Measurements from ENCODE around the gene ST3GAL3. TPM values are rescaled to one million over a fixed set of nuclear protein-coding genes. Genes with fewer than 3 reads are reported as not detected.

The ST3GAL3 gene
- total RNA-seq, 1 experiment from 2014 or later, result 8.3 TPM

DNA sequence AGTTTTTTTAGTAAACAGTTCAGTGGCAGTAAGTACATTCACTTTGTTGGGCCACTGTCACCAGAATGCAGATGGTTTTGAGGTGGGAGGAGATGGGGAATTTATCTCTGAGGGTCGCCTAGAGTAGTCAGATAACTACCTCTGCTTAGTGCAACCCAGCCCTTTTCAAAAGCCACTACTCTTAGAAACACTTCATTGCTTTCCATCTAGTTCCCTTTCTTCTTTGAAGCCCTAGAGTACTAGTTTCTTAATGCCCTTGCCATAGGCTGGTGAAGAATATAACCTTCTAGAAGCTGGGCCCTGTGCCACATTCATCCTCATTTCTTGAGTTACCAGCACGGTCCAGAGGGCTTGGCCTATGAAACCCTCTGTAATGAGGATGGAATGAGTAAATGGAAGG, 28.4 kb upstream of the ST3GAL3 start:
- no peak overlapping the region for H2BK5ac ChIP-seq (ENCODE audit: insufficient read length, low read length)
- no peak overlapping the region for H3T11ph ChIP-seq (ENCODE audit: low read length)
- H3K4ac ChIP-seq (ENCODE audit: low read depth, low read length), result no peak overlapping the region
- no peak overlapping the region for H2BK120ac ChIP-seq (ENCODE audit: low read depth, low read length, poor library complexity, severe bottlenecking)
- H3K23ac ChIP-seq (ENCODE audit: insufficient read length, low read depth, low read length), result no peak overlapping the region
- H3K9me3 Mint-ChIP-seq, result no peaks in the 10 kb centered on the region
- no peak overlapping the region for H2BK20ac ChIP-seq (ENCODE audit: low read depth, low read length, poor library complexity, severe bottlenecking)
- no peaks in the 10 kb centered on the region for H3K27me3 ChIP-seq (ENCODE audit: insufficient read depth, low read length)
- H4K8ac ChIP-seq (replicated peaks; ENCODE audit: insufficient read length, low read depth, low read length), result no peak overlapping the region
- H3K27ac Mint-ChIP-seq, result 0 out of 7 replicates have a peak overlapping the region, but pooled peaks of 1 of the 3 experiments have one; percentile 23
- H3K27me3 Mint-ChIP-seq (ENCODE audit: low read depth), result no peaks in the 10 kb centered on the region
- no peaks in the 10 kb centered on the region for H3K4me1 ChIP-seq (ENCODE audit: insufficient read depth, low read length)
- no peak overlapping the region for H2BK15ac ChIP-seq (ENCODE audit: low read depth, low read length)
- H4K20me1 ChIP-seq (ENCODE audit: control insufficient read depth, insufficient read depth, insufficient read length), result no peaks in the 10 kb centered on the region
- no peaks in the 10 kb centered on the region for H3K79me1 ChIP-seq (ENCODE audit: insufficient read depth, low read depth, low read length, poor library complexity, severe bottlenecking)
- H3K4me3 Mint-ChIP-seq, result no peak overlapping the region
- no peaks in the 10 kb centered on the region for H3K23me2 ChIP-seq (ENCODE audit: insufficient read length, low read depth, low read length, poor library complexity, severe bottlenecking)
- H2AK5ac ChIP-seq (ENCODE audit: insufficient read length, low read length), result no peak overlapping the region
- H3K4me1 Mint-ChIP-seq, result no peaks in the 10 kb centered on the region
- H4K5ac ChIP-seq (ENCODE audit: insufficient read length, low read depth, low read length), result no peak overlapping the region
- no peak overlapping the region for H3K27ac ChIP-seq (ENCODE audit: insufficient read length, low read depth, low read length)
- H3K14ac ChIP-seq (ENCODE audit: insufficient read depth, low read length), result no peak overlapping the region
- H4K91ac ChIP-seq (ENCODE audit: insufficient read length, low read depth, low read length), result no peak overlapping the region
- no peak overlapping the region for H3K4me2 ChIP-seq (ENCODE audit: insufficient read depth, insufficient read length, low read length)
- no peak overlapping the region for H3K18ac ChIP-seq (ENCODE audit: insufficient read length, low read depth, low read length)
- H2AFZ ChIP-seq (ENCODE audit: low read length), result no peak overlapping the region
- no peak overlapping the region for H2BK12ac ChIP-seq (ENCODE audit: insufficient read length, low read depth, low read length)
- TF ChIP-seq, protein P1, sequence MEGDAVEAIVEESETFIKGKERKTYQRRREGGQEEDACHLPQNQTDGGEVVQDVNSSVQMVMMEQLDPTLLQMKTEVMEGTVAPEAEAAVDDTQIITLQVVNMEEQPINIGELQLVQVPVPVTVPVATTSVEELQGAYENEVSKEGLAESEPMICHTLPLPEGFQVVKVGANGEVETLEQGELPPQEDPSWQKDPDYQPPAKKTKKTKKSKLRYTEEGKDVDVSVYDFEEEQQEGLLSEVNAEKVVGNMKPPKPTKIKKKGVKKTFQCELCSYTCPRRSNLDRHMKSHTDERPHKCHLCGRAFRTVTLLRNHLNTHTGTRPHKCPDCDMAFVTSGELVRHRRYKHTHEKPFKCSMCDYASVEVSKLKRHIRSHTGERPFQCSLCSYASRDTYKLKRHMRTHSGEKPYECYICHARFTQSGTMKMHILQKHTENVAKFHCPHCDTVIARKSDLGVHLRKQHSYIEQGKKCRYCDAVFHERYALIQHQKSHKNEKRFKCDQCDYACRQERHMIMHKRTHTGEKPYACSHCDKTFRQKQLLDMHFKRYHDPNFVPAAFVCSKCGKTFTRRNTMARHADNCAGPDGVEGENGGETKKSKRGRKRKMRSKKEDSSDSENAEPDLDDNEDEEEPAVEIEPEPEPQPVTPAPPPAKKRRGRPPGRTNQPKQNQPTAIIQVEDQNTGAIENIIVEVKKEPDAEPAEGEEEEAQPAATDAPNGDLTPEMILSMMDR (conservative IDR thresholded peaks at IDR 0.05), result no peak
- no peak overlapping the region for H3K9ac ChIP-seq (ENCODE audit: extremely low read depth, insufficient read length, low read length)
- no CpG with 5 or more reads among the region's 2 CpGs for WGBS (ENCODE audit: extremely low coverage, insufficient read length, low lambda C conversion rate)
- no peak overlapping the region for H3K56ac ChIP-seq (ENCODE audit: insufficient read length, low read depth, low read length)
- no peaks in the 10 kb centered on the region for H3K79me2 ChIP-seq (ENCODE audit: insufficient read depth, low read length)
- H3K36me3 Mint-ChIP-seq (ENCODE audit: insufficient read depth in 1 of 3, low read depth in 3 of 3), result peaks cover 35 to 75% (median 73%) of the 10 kb centered on the region in 3 experiments
- no peaks in the 10 kb centered on the region for H3K9me3 ChIP-seq (ENCODE audit: control insufficient read depth, low read depth, low read length)
- DNase-seq, result no peak
